ENCODE results near the gene GIGYF2.

- TF ChIP-seq, protein P1, sequence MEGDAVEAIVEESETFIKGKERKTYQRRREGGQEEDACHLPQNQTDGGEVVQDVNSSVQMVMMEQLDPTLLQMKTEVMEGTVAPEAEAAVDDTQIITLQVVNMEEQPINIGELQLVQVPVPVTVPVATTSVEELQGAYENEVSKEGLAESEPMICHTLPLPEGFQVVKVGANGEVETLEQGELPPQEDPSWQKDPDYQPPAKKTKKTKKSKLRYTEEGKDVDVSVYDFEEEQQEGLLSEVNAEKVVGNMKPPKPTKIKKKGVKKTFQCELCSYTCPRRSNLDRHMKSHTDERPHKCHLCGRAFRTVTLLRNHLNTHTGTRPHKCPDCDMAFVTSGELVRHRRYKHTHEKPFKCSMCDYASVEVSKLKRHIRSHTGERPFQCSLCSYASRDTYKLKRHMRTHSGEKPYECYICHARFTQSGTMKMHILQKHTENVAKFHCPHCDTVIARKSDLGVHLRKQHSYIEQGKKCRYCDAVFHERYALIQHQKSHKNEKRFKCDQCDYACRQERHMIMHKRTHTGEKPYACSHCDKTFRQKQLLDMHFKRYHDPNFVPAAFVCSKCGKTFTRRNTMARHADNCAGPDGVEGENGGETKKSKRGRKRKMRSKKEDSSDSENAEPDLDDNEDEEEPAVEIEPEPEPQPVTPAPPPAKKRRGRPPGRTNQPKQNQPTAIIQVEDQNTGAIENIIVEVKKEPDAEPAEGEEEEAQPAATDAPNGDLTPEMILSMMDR (IDR thresholded peaks at IDR 0.05), result no peak
- no peak for TF ChIP-seq POLR2A (IDR thresholded peaks at IDR 0.05)
Measured at GRCh38 chr2:232707076-232707475, 9.9 kb downstream of the GIGYF2 start.
